Tibial nerve (tissue), 3 donors: Measurements from ENCODE around the gene TAS1R1.

Experiments used
- CTCF ChIP-seq, 5 experiments: fragments of 200-600 bp in 3 of 5; fragments of 450-650 bp in 2 of 5; sonication (generic) in 3 of 5; IDR thresholded peaks; one replicate each; pipeline ENCODE4 v1.5.1; 2016 to 2019; ENCODE audit warnings: antibody characterized with exemption in 5 of 5, mild to moderate bottlenecking in 3 of 5, moderate library complexity in 2 of 5
- POLR2A ChIP-seq, 2 donors: fragments of 450-650 bp; IDR thresholded peaks; one replicate each; pipeline ENCODE4 v1.6.1; 2017; ENCODE audit warnings: antibody characterized with exemption in 2 of 2, mild to moderate bottlenecking in 2 of 2, moderate library complexity in 2 of 2

DNA sequence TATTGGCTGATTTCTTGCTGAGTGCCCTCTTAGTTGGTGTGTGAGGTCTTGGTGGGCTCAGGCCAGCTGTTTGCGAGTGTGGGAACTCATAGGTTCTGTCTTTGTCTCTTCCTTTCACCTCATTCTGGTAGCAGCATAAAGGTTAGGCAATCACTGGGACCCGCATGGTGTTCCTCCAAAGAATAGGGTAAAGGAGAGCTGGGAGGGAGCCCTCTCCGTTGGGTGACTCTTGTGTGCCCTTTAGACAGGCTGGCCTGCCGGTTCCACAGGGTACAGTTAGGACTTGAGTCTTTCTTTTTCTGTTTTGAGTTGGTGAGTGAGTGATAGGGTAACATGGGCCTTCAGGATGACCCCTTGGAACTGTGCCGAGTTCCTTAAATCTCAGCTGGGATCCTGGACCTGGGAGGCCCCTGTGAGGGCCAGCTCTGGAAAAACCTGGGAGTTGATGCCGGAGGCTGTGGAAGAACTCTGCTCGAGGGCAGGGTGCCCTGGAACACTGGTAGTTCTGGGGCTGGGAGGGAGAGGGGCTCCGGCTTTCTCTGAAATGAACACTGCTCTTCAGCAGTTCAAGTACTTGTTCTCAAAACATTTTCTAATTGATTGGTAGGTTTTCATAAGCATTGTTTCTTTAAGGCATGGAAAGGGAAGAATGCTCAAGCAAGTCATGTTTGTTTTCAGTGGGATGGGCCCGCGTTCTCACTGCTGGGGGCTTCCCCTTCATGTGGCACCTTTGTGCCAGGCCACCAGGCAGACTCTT is 67.5 kb downstream of the TAS1R1 start:
- TF ChIP-seq POLR2A (IDR thresholded peaks at IDR 0.05) (no peak), CTCF (IDR thresholded peaks at IDR 0.05) (no peak)
